ENCODE measurements around the gene MFAP3L. TPM values are rescaled to one million over a fixed set of nuclear protein-coding genes. Genes with fewer than 3 reads are reported as not detected.

MFAP3L gene
- total RNA-seq, 4 donors from 2014 or later = 1.7 to 2.2 (median 1.7) TPM

GRCh38 chr4:169975131-169975837 lies 50.9 kb downstream of the MFAP3L start:
- DNase-seq = no peak
- Histone ChIP-seq H3K27ac (no peak overlapping the region), H3K4me1 (no peaks in the 10 kb centered on the region), H3K4me3 (no peak overlapping the region), H3K9me3 (no peaks in the 10 kb centered on the region), H3K27me3 (no peaks in the 10 kb centered on the region), H3K36me3 (no peaks in the 10 kb centered on the region)
- TF ChIP-seq CTCF (IDR thresholded peaks at IDR 0.05) (no peak), POLR2A (IDR thresholded peaks at IDR 0.05) (no peak)

- TF ChIP-seq CTCF (IDR thresholded peaks at IDR 0.05) (no peak), POLR2A (IDR thresholded peaks at IDR 0.05) (no peak)
- no peak for DNase-seq
- Histone ChIP-seq H3K4me1 (no peaks in the 10 kb centered on the region), H3K36me3 (no peaks in the 10 kb centered on the region), H3K27me3 (no peaks in the 10 kb centered on the region), H3K4me3 (no peak overlapping the region), H3K27ac (no peak overlapping the region), H3K9me3 (no peaks in the 10 kb centered on the region)
Measured at GRCh38 chr4:169971456-169972015, 54.7 kb downstream of the MFAP3L start.

- Histone ChIP-seq H3K9me3 (no peaks in the 10 kb centered on the region), H3K27me3 (no peaks in the 10 kb centered on the region), H3K4me3 (no peak overlapping the region), H3K27ac (no peak overlapping the region), H3K4me1 (no peaks in the 10 kb centered on the region), H3K36me3 (no peaks in the 10 kb centered on the region)
- no peak for DNase-seq
- no peak for TF ChIP-seq POLR2A (IDR thresholded peaks at IDR 0.05)
- TF ChIP-seq CTCF (IDR thresholded peaks at IDR 0.05) = no peak
Measured at GRCh38 chr4:169968999-169969398, 57.2 kb downstream of the MFAP3L start.

GRCh38 chr4:169963998-169964397 lies 62.2 kb downstream of the MFAP3L start:
- DNase-seq = no peak
- TF ChIP-seq POLR2A (IDR thresholded peaks at IDR 0.05) = no peak
- Histone ChIP-seq H3K9me3 (no peaks in the 10 kb centered on the region), H3K36me3 (no peaks in the 10 kb centered on the region), H3K27me3 (no peaks in the 10 kb centered on the region), H3K27ac (no peak overlapping the region), H3K4me1 (no peaks in the 10 kb centered on the region), H3K4me3 (no peak overlapping the region)

- no peak for DNase-seq
- H3K9me3 ChIP-seq = no peaks in the 10 kb centered on the region
- H3K27ac ChIP-seq = no peak overlapping the region
- H3K27me3 ChIP-seq = no peaks in the 10 kb centered on the region
- no peaks in the 10 kb centered on the region for H3K36me3 ChIP-seq
- no peak overlapping the region for H3K4me3 ChIP-seq
- no peak for TF ChIP-seq CTCF (IDR thresholded peaks at IDR 0.05)
- no peaks in the 10 kb centered on the region for H3K4me1 ChIP-seq
Measured at GRCh38 chr4:169959254-169959653, 66.9 kb downstream of the MFAP3L start.

GRCh38 chr4:169958629-169959028 lies 67.6 kb downstream of the MFAP3L start:
- TF ChIP-seq CTCF (IDR thresholded peaks at IDR 0.05) (no peak), POLR2A (IDR thresholded peaks at IDR 0.05) (no peak)
- Histone ChIP-seq H3K27me3 (no peaks in the 10 kb centered on the region), H3K4me3 (no peak overlapping the region), H3K27ac (no peak overlapping the region), H3K4me1 (no peaks in the 10 kb centered on the region), H3K9me3 (no peaks in the 10 kb centered on the region), H3K36me3 (no peaks in the 10 kb centered on the region)
- DNase-seq = no peak

All from Peyer's patch (tissue), 4 donors.